ENCODE measurements around the gene SCFD2. TPM values are rescaled to one million over a fixed set of nuclear protein-coding genes. Genes with fewer than 3 reads are reported as not detected.
"Not testable (repeated sequence)": the region's sequence is repeated elsewhere in the genome, so short reads cannot be mapped to it uniquely, and the experiment has no call there.

The SCFD2 gene
- total RNA-seq, 1 donor from 2014 or later = 16.2 TPM

GRCh38 chr4:53000560-53000959, 365.3 kb downstream of the SCFD2 start:
- Histone ChIP-seq H3K4me3 (ENCODE audit: low read length in 3 of 3) (no peak overlapping the region), H3K9me3 (ENCODE audit: control insufficient read depth in 3 of 3, low read length in 3 of 3) (no peaks in the 10 kb centered on the region), H3K36me3 (ENCODE audit: control insufficient read depth in 3 of 3, insufficient read depth in 3 of 3, low read length in 3 of 3) (no peaks in the 10 kb centered on the region), H3K4me1 (ENCODE audit: control insufficient read depth in 3 of 3, insufficient read depth in 3 of 3, low read length in 3 of 3) (peaks cover 10 to 34% (median 11%) of the 10 kb centered on the region in 3 donors), H3K27ac (ENCODE audit: low read depth, low read length) (no peak overlapping the region), H3K27me3 (ENCODE audit: control insufficient read depth in 3 of 3, insufficient read depth in 3 of 3, low read length in 3 of 3) (no peaks in the 10 kb centered on the region), H3K9ac (ENCODE audit: low read depth in 1 of 3, low read length in 3 of 3) (no peak overlapping the region)

- no peak overlapping the region for H3K27ac ChIP-seq (ENCODE audit: low read depth, low read length)
- H3K9ac ChIP-seq (ENCODE audit: low read depth in 1 of 3, low read length in 3 of 3) = no peak overlapping the region
- no peak overlapping the region for H3K4me3 ChIP-seq (ENCODE audit: low read length in 3 of 3)
- H3K36me3 ChIP-seq (ENCODE audit: control insufficient read depth in 3 of 3, insufficient read depth in 3 of 3, low read length in 3 of 3) = no peaks in the 10 kb centered on the region
- no peaks in the 10 kb centered on the region for H3K9me3 ChIP-seq (ENCODE audit: control insufficient read depth in 3 of 3, low read length in 3 of 3)
- H3K4me1 ChIP-seq (ENCODE audit: control insufficient read depth in 3 of 3, insufficient read depth in 3 of 3, low read length in 3 of 3) = peaks cover 10 to 34% (median 11%) of the 10 kb centered on the region in 3 donors
- H3K27me3 ChIP-seq (ENCODE audit: control insufficient read depth in 3 of 3, insufficient read depth in 3 of 3, low read length in 3 of 3) = no peaks in the 10 kb centered on the region
Observed at GRCh38 chr4:52999626-53000025, 366.2 kb downstream of the SCFD2 start.

GRCh38 chr4:52998413-52998812, 367.4 kb downstream of the SCFD2 start:
- H3K27ac ChIP-seq (ENCODE audit: low read depth, low read length) = no peak overlapping the region
- no peak overlapping the region for H3K4me3 ChIP-seq (ENCODE audit: low read length in 3 of 3)
- peaks cover 10 to 27% (median 15%) of the 10 kb centered on the region in 3 donors for H3K4me1 ChIP-seq (ENCODE audit: control insufficient read depth in 3 of 3, insufficient read depth in 3 of 3, low read length in 3 of 3)
- H3K9ac ChIP-seq (ENCODE audit: low read depth in 1 of 3, low read length in 3 of 3) = no peak overlapping the region
- H3K9me3 ChIP-seq (ENCODE audit: control insufficient read depth in 3 of 3, low read length in 3 of 3) = no peaks in the 10 kb centered on the region
- no peaks in the 10 kb centered on the region for H3K36me3 ChIP-seq (ENCODE audit: control insufficient read depth in 3 of 3, insufficient read depth in 3 of 3, low read length in 3 of 3)
- H3K27me3 ChIP-seq (ENCODE audit: control insufficient read depth in 3 of 3, insufficient read depth in 3 of 3, low read length in 3 of 3) = no peaks in the 10 kb centered on the region

- Histone ChIP-seq H3K4me1 (ENCODE audit: control insufficient read depth in 3 of 3, insufficient read depth in 3 of 3, low read length in 3 of 3) (peaks cover 10 to 25% (median 15%) of the 10 kb centered on the region in 3 donors), H3K36me3 (ENCODE audit: control insufficient read depth in 3 of 3, insufficient read depth in 3 of 3, low read length in 3 of 3) (no peaks in the 10 kb centered on the region), H3K27ac (ENCODE audit: low read depth, low read length) (no peak overlapping the region), H3K27me3 (ENCODE audit: control insufficient read depth in 3 of 3, insufficient read depth in 3 of 3, low read length in 3 of 3) (no peaks in the 10 kb centered on the region), H3K9ac (ENCODE audit: low read depth in 1 of 3, low read length in 3 of 3) (no peak overlapping the region), H3K9me3 (ENCODE audit: control insufficient read depth in 3 of 3, low read length in 3 of 3) (no peaks in the 10 kb centered on the region), H3K4me3 (ENCODE audit: low read length in 3 of 3) (no peak overlapping the region)
Observed at GRCh38 chr4:52997132-52997416, 368.8 kb downstream of the SCFD2 start.

- Histone ChIP-seq H3K27me3 (ENCODE audit: control insufficient read depth in 3 of 3, insufficient read depth in 3 of 3, low read length in 3 of 3) (no peaks in the 10 kb centered on the region), H3K36me3 (ENCODE audit: control insufficient read depth in 3 of 3, insufficient read depth in 3 of 3, low read length in 3 of 3) (no peaks in the 10 kb centered on the region), H3K9ac (ENCODE audit: low read depth in 1 of 3, low read length in 3 of 3) (peak overlapping the region in 1 of 3 donors; percentile 24), H3K4me1 (ENCODE audit: control insufficient read depth in 3 of 3, insufficient read depth in 3 of 3, low read length in 3 of 3) (peaks cover 10 to 25% (median 15%) of the 10 kb centered on the region in 3 donors), H3K27ac (ENCODE audit: low read depth, low read length) (no peak overlapping the region), H3K4me3 (ENCODE audit: low read length in 3 of 3) (no peak overlapping the region), H3K9me3 (ENCODE audit: control insufficient read depth in 3 of 3, low read length in 3 of 3) (no peaks in the 10 kb centered on the region)
Observed at GRCh38 chr4:52996261-52997131, 369.4 kb downstream of the SCFD2 start.

GRCh38 chr4:52995360-52996030, 370.4 kb downstream of the SCFD2 start:
- H3K27ac ChIP-seq (ENCODE audit: low read depth, low read length) = no peak overlapping the region

GRCh38 chr4:52994567-52994966, 371.3 kb downstream of the SCFD2 start:
- peaks cover 10 to 25% (median 15%) of the 10 kb centered on the region in 3 donors for H3K4me1 ChIP-seq (ENCODE audit: control insufficient read depth in 3 of 3, insufficient read depth in 3 of 3, low read length in 3 of 3)
- no peak overlapping the region for H3K4me3 ChIP-seq (ENCODE audit: low read length in 3 of 3)
- no peak overlapping the region for H3K9ac ChIP-seq (ENCODE audit: low read depth in 1 of 3, low read length in 3 of 3)
- H3K27me3 ChIP-seq (ENCODE audit: control insufficient read depth in 3 of 3, insufficient read depth in 3 of 3, low read length in 3 of 3) = no peaks in the 10 kb centered on the region
- H3K9me3 ChIP-seq (ENCODE audit: control insufficient read depth in 3 of 3, low read length in 3 of 3) = no peaks in the 10 kb centered on the region
- no peaks in the 10 kb centered on the region for H3K36me3 ChIP-seq (ENCODE audit: control insufficient read depth in 3 of 3, insufficient read depth in 3 of 3, low read length in 3 of 3)
- no peak overlapping the region for H3K27ac ChIP-seq (ENCODE audit: low read depth, low read length)

More at GRCh38 chr4:52995360-52996030, 370.4 kb downstream of the SCFD2 start:
- Histone ChIP-seq H3K9ac (ENCODE audit: low read depth in 1 of 3, low read length in 3 of 3) (no peak overlapping the region), H3K27me3 (ENCODE audit: control insufficient read depth in 3 of 3, insufficient read depth in 3 of 3, low read length in 3 of 3) (no peaks in the 10 kb centered on the region), H3K36me3 (ENCODE audit: control insufficient read depth in 3 of 3, insufficient read depth in 3 of 3, low read length in 3 of 3) (no peaks in the 10 kb centered on the region), H3K9me3 (ENCODE audit: control insufficient read depth in 3 of 3, low read length in 3 of 3) (no peaks in the 10 kb centered on the region), H3K4me3 (ENCODE audit: low read length in 3 of 3) (no peak overlapping the region), H3K4me1 (ENCODE audit: control insufficient read depth in 3 of 3, insufficient read depth in 3 of 3, low read length in 3 of 3) (peaks cover 10 to 25% (median 15%) of the 10 kb centered on the region in 3 donors)

- no peak overlapping the region for H3K4me3 ChIP-seq (ENCODE audit: low read length in 3 of 3)
- no peak overlapping the region for H3K27ac ChIP-seq (ENCODE audit: low read depth, low read length)
- no peaks in the 10 kb centered on the region for H3K9me3 ChIP-seq (ENCODE audit: control insufficient read depth in 3 of 3, low read length in 3 of 3)
- H3K4me1 ChIP-seq (ENCODE audit: control insufficient read depth in 3 of 3, insufficient read depth in 3 of 3, low read length in 3 of 3) = peaks cover 10 to 25% (median 15%) of the 10 kb centered on the region in 3 donors
- H3K9ac ChIP-seq (ENCODE audit: low read depth in 1 of 3, low read length in 3 of 3) = no peak overlapping the region
- H3K27me3 ChIP-seq (ENCODE audit: control insufficient read depth in 3 of 3, insufficient read depth in 3 of 3, low read length in 3 of 3) = no peaks in the 10 kb centered on the region
- H3K36me3 ChIP-seq (ENCODE audit: control insufficient read depth in 3 of 3, insufficient read depth in 3 of 3, low read length in 3 of 3) = no peaks in the 10 kb centered on the region
Observed at GRCh38 chr4:52993771-52994170, 372.1 kb downstream of the SCFD2 start.

GRCh38 chr4:52992551-52992950, 373.3 kb downstream of the SCFD2 start:
- H3K4me1 ChIP-seq (ENCODE audit: control insufficient read depth in 3 of 3, insufficient read depth in 3 of 3, low read length in 3 of 3) = peaks cover 10 to 25% (median 15%) of the 10 kb centered on the region in 3 donors
- not testable (repeated sequence) for H3K27ac ChIP-seq (ENCODE audit: low read depth, low read length); H3K36me3 ChIP-seq (ENCODE audit: control insufficient read depth in 3 of 3, insufficient read depth in 3 of 3, low read length in 3 of 3); H3K27me3 ChIP-seq (ENCODE audit: control insufficient read depth in 3 of 3, insufficient read depth in 3 of 3, low read length in 3 of 3); H3K9me3 ChIP-seq (ENCODE audit: control insufficient read depth in 3 of 3, low read length in 3 of 3); H3K9ac ChIP-seq (ENCODE audit: low read depth in 1 of 3, low read length in 3 of 3); H3K4me3 ChIP-seq (ENCODE audit: low read length in 3 of 3)

GRCh38 chr4:52991472-52991871, 374.4 kb downstream of the SCFD2 start:
- H3K9me3 ChIP-seq (ENCODE audit: control insufficient read depth in 3 of 3, low read length in 3 of 3) = no peaks in the 10 kb centered on the region
- no peaks in the 10 kb centered on the region for H3K27me3 ChIP-seq (ENCODE audit: control insufficient read depth in 3 of 3, insufficient read depth in 3 of 3, low read length in 3 of 3)
- no peak overlapping the region for H3K27ac ChIP-seq (ENCODE audit: low read depth, low read length)
- H3K4me1 ChIP-seq (ENCODE audit: control insufficient read depth in 3 of 3, insufficient read depth in 3 of 3, low read length in 3 of 3) = peaks cover 5 to 14% (median 6%) of the 10 kb centered on the region in 3 donors
- H3K36me3 ChIP-seq (ENCODE audit: control insufficient read depth in 3 of 3, insufficient read depth in 3 of 3, low read length in 3 of 3) = no peaks in the 10 kb centered on the region
- no peak overlapping the region for H3K9ac ChIP-seq (ENCODE audit: low read depth in 1 of 3, low read length in 3 of 3)
- H3K4me3 ChIP-seq (ENCODE audit: low read length in 3 of 3) = no peak overlapping the region
